PC-9 (cell line): ENCODE data around the gene RASSF10. TPM values are rescaled to one million over a fixed set of nuclear protein-coding genes. Genes with fewer than 3 reads are reported as not detected.

Experiments
- BruUV-seq: library from RNA; stranded (reverse); fragments of 400-500 nt; replicated peaks from 2 replicates; lab custom pipeline; 2021; lab: Mats Ljungman, UMichigan
- CTCF ChIA-PET: fragments of 300-600 bp; sonication (Branson Sonifier 250); formaldehyde crosslinking; loops from one replicate; lab custom pipeline; 2022; ENCODE audit warnings: antibody characterized with exemption; lab: Charles Lee
- POLR2A ChIA-PET: fragments of 300-600 bp; sonication (Branson Sonifier 250); formaldehyde crosslinking; loops from one replicate; lab custom pipeline; 2022; ENCODE audit warnings: antibody characterized with exemption; ENCODE audit not compliant: unreplicated experiment; lab: Charles Lee
- DNase-seq, 2 experiments: peaks; one replicate each; pipeline versions ENCODE4 v3.0.0 to v3.0.0-alpha.2; 2015 to 2022; ENCODE audit warnings: mixed read lengths in 1 of 2
- H2AFZ ChIP-seq: fragments of 200-600 bp; sonication (generic); 2 replicates; pipeline ENCODE4 v1.8.1; 2017; ENCODE audit warnings: antibody characterized with exemption
- H3F3A ChIP-seq: fragments of 200-600 bp; sonication (generic); 2 replicates; pipeline ENCODE4 v1.8.1; 2017; ENCODE audit warnings: antibody characterized with exemption, mild to moderate bottlenecking, low read depth; ENCODE audit not compliant: insufficient read depth
- H3K27ac ChIP-seq: fragments of 200-600 bp; sonication (generic); 2 replicates; pipeline ENCODE4 v1.6.1; 2016; ENCODE audit warnings: mixed run types
- H3K27me3 ChIP-seq: fragments of 200-600 bp; sonication (generic); 2 replicates; pipeline ENCODE4 v1.6.1; 2016; ENCODE audit warnings: low read depth, mixed run types; ENCODE audit not compliant: insufficient read depth
- H3K36me3 ChIP-seq: fragments of 200-600 bp; sonication (generic); 2 replicates; pipeline ENCODE4 v1.6.1; 2016; ENCODE audit warnings: low read depth, mixed run types
- H3K4me1 ChIP-seq: fragments of 200-600 bp; sonication (generic); replicated peaks from 2 replicates; pipeline ENCODE4 v1.6.1; 2016; ENCODE audit warnings: mixed run types; ENCODE audit not compliant: insufficient read depth
- H3K4me2 ChIP-seq: fragments of 200-600 bp; sonication (generic); 2 replicates; pipeline ENCODE4 v1.6.1; 2017; ENCODE audit warnings: mixed run types
- H3K4me3 ChIP-seq: fragments of 200-600 bp; sonication (generic); 2 replicates; pipeline ENCODE4 v1.6.1; 2016; ENCODE audit warnings: mixed run types
- H3K79me2 ChIP-seq: fragments of 200-600 bp; sonication (generic); 2 replicates; pipeline ENCODE4 v1.6.1; 2017; ENCODE audit warnings: low read depth, mixed run types
- H3K9me2 ChIP-seq: fragments of 200-600 bp; sonication (generic); 2 replicates; pipeline ENCODE4 v1.8.1; 2017; ENCODE audit warnings: mild to moderate bottlenecking; ENCODE audit not compliant: insufficient read depth
- H3K9me3 ChIP-seq: fragments of 200-600 bp; sonication (generic); 2 replicates; pipeline ENCODE4 v1.8.1; 2016; ENCODE audit warnings: low read depth; ENCODE audit not compliant: insufficient read depth
- H4K20me1 ChIP-seq: fragments of 200-600 bp; sonication (generic); 2 replicates; pipeline ENCODE4 v1.8.1; 2017; ENCODE audit not compliant: insufficient read depth
- CTCF ChIP-seq: fragments of 200-600 bp; sonication (generic); conservative IDR thresholded peaks from 2 replicates; pipeline ENCODE4 v1.6.1; 2017; ENCODE audit warnings: mixed run types, antibody characterized with exemption, mild to moderate bottlenecking, moderate library complexity
- EZH2 ChIP-seq: fragments of 200-600 bp; sonication (generic); IDR thresholded peaks from 2 replicates; pipeline ENCODE4 v1.8.0; 2017; ENCODE audit warnings: antibody characterized with exemption, low read depth
- intact Hi-C: fragments of 100-400 bp; cut with micrococcal nuclease; formaldehyde crosslinking; loops from one replicate; pipeline ENCODE4 v1.10.0; 2022; ENCODE audit not compliant: unreplicated experiment
- total RNA-seq: library from RNA; stranded (reverse); gene quantifications from 2 replicates; pipeline ENCODE4 v1.2.3, GENCODE V29; 2021

The RASSF10 gene
- total RNA-seq, 1 experiment from 2014 or later: 0.35 TPM

GRCh38 chr11:12986194-12986898, 22.8 kb upstream of the RASSF10 start:
- Histone ChIP-seq H3K27ac (no peak overlapping the region), H3K9me3 (no peaks in the 10 kb centered on the region), H3K36me3 (no peaks in the 10 kb centered on the region), H3K4me1 (no peaks in the 10 kb centered on the region), H3K79me2 (no peaks in the 10 kb centered on the region), H3K4me3 (no peak overlapping the region), H2AFZ (no peak overlapping the region), H3F3A (no peaks in the 10 kb centered on the region), H3K4me2 (no peak overlapping the region), H3K27me3 (no peaks in the 10 kb centered on the region), H4K20me1 (no peaks in the 10 kb centered on the region), H3K9me2 (no peaks in the 10 kb centered on the region)
- CTCF ChIA-PET: interaction anchor here (0.6 kb wide), 1 partner anchor 700 kb away, joined by 3 read pairs; no protein-coding TSS in a partner anchor
- intact Hi-C loops: no loop called here
- BruUV-seq: no TSS peak
- TF ChIP-seq EZH2 (no peak), CTCF (no peak)
- POLR2A ChIA-PET: no interaction called here
- DNase-seq: no peak

- Histone ChIP-seq H3K36me3 (no peaks in the 10 kb centered on the region), H3K4me3 (no peak overlapping the region)
Observed at GRCh38 chr11:12989428-12990161, 19.5 kb upstream of the RASSF10 start.

GRCh38 chr11:12990162-12990480, 19.0 kb upstream of the RASSF10 start:
- no peak for DNase-seq
- no peak overlapping the region for H3K27ac ChIP-seq
- H2AFZ ChIP-seq: no peak overlapping the region
- intact Hi-C loops: no loop called here
- H3K27me3 ChIP-seq: no peaks in the 10 kb centered on the region
- ChIA-PET POLR2A (no interaction called here), CTCF (no interaction called here)
- H3K4me1 ChIP-seq: peaks cover 16% of the 10 kb centered on the region
- no TSS peak for BruUV-seq
- no peaks in the 10 kb centered on the region for H3K9me2 ChIP-seq
- no peak overlapping the region for H3K4me2 ChIP-seq
- H3K79me2 ChIP-seq: no peaks in the 10 kb centered on the region
- TF ChIP-seq EZH2 (no peak), CTCF (no peak)
- no peak overlapping the region for H3K4me3 ChIP-seq
- no peaks in the 10 kb centered on the region for H3K9me3 ChIP-seq
- no peaks in the 10 kb centered on the region for H4K20me1 ChIP-seq
- H3K36me3 ChIP-seq: no peaks in the 10 kb centered on the region
- H3F3A ChIP-seq: peaks cover 7% of the 10 kb centered on the region; the same call in 1 of the 2 replicates

More at GRCh38 chr11:12989428-12990161, 19.5 kb upstream of the RASSF10 start:
- H3K9me3 ChIP-seq: no peaks in the 10 kb centered on the region
- no peaks in the 10 kb centered on the region for H4K20me1 ChIP-seq
- ChIA-PET CTCF (no interaction called here), POLR2A (no interaction called here)
- DNase-seq: no peak
- peaks cover 15% of the 10 kb centered on the region for H3K4me1 ChIP-seq
- no TSS peak for BruUV-seq
- TF ChIP-seq CTCF: no peak
- no peak for TF ChIP-seq EZH2
- H3K27me3 ChIP-seq: no peaks in the 10 kb centered on the region
- H3F3A ChIP-seq: peaks cover 7% of the 10 kb centered on the region; the same call in 1 of the 2 replicates
- no peak overlapping the region for H3K4me2 ChIP-seq
- H3K27ac ChIP-seq: no peak overlapping the region
- H3K79me2 ChIP-seq: no peaks in the 10 kb centered on the region
- no peaks in the 10 kb centered on the region for H3K9me2 ChIP-seq
- intact Hi-C loops: no loop called here
- H2AFZ ChIP-seq: no peak overlapping the region
